HG02884 (cell line): ENCODE results near the gene EML2.

Experiments
- ATAC-seq: cut with Tn5 transposase; IDR thresholded peaks from one replicate; pipeline ENCODE4 v1.9.1; 2021; ENCODE audit warnings: mild to moderate bottlenecking, moderate library complexity; ENCODE audit not compliant: unreplicated experiment

Gene EML2

DNA sequence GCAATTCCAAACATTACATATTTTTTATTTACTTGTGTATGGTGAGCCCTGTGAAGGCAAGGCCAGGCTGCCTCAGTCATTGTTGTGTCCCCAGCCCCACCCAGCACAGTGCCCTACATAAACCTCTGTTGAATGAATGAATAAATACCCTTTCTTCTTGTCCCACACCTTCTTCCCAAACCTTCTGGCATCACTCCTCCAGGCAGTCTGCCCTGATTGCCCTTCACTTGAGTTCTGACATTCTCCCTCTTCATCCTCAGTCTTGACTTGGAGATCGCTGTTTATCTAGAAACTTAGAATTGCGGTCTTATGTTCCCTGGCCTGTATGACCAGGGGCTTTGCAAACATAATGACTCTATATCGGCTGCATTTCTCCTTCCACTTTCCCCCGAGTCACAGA is 49.4 kb downstream of the EML2 start:
- ATAC-seq, result no peak

DNA sequence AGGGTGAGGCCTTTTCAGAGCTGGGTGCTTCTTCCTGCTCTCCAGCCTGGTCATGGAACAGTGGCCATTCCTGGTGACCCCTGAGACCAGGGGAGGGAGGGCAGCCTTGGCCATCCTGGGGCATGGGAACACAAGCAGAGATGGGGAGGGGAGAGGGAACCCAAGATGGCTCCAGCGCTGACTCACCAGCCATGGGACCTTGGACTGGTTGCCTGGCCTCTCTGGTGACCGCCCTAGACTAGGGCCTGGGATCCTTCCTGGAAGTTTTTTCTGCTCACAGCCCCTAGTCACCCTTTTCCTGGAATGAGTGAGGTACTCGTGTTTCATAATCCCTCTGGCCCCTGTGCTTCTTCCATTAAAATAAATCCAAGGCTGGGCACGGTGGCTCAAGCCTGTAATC is 51.3 kb downstream of the EML2 start:
- ATAC-seq, result no peak

DNA sequence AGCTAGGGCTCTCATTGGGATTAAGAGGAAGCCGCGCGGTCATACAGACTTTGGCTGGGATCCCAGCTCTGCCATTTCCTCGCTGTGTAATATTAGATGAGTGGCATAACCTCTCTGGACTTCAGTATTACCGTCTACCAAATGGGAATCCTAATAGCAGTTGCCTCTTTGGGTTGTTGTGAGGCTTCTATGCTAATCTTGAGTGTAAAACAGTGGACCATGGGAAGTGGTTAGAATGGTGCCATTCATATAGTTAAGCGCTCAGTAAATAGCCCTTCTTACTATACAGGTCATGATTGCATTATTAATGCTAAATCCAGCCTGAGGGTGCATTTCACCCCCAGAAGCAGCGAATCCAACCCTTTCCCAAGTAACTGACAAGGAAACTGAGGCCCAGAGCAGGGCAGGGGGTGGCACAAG is 54.0 kb downstream of the EML2 start:
- no peak for ATAC-seq

DNA sequence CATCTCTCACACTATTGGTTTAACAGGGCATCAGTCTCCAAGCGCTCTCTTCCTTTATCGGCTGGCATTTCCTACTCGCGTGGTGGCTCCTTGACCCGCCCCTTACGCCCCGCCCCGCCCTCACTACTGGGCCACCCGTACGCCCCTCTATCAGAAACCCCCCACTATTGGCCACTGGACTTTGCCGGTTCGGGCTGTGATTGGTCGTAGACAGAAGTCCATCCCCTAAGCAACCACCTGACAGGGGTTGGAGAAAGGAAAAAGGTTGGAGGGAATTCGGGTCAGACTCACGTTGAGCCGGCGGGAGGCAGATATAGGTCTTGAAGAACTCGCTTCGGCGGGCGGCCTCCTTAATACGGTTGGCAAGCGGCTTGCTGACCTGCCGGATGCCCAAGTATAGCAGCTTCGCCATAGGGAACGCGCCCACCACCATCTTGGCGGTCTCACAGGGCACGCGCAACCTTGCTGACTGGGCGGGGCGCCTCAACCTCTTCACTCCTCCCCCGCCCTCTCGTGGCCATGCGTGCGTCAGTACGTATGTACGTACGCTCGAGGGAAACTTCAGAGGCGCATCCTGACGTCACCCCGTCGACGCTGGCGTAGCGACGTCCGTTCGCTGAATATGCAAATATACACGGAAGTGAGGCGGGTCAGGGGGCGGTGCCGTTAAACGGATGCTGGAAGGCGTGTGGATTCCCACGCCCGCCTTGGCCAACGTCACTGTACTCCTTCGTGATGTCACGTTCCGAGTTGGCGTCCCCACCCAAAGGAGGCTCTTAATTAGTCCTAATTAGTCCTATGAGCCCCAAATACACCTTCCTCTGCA is 54.7 kb downstream of the EML2 start, which contains the start of gene OPA3:
TSS of gene OPA3 (minus strand) at position 471 of the 826 bp plus-strand sequence. CDS start at position 433, 38 bp downstream.
- ATAC-seq, result peak; percentile 80

DNA sequence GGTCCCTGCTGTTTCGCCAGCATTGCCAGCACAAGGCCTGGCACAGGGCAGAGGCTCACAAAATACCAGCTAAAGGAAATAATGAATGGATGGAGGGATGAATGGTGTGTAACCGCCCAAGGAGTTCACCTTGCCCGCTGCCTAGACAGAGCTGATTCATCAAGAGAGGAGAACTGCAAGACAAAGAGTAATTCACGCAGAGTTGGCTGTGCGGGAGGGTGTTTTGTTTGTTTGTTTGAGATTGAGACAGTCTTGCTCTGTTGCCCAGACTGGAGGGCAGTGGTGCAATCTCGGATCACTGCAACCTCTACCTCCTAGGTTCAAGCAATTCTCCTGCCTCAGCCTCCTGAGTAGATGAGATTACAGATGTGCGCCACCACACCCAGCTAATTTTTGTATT is 57.6 kb downstream of the EML2 start:
- ATAC-seq, result no peak

DNA sequence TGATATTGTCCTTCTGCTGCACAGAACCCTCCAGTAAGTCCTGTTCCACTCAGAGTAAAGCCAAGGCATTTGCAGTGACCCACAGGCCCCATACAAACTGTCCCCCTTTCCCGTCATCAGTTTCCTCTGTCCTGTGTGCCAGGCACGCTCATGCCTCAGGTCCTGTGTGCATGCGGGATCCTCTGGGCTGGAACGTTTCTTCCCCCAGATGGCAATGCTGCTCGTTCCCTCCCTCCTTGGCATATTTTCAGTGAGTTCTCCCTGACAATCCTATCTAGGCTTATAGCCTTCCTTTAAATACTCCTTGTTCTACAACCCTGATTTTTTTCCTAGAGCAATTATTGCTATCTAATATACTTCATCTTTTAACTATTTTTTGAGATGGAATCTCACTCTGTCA is 60.3 kb downstream of the EML2 start:
- ATAC-seq, result no peak

DNA sequence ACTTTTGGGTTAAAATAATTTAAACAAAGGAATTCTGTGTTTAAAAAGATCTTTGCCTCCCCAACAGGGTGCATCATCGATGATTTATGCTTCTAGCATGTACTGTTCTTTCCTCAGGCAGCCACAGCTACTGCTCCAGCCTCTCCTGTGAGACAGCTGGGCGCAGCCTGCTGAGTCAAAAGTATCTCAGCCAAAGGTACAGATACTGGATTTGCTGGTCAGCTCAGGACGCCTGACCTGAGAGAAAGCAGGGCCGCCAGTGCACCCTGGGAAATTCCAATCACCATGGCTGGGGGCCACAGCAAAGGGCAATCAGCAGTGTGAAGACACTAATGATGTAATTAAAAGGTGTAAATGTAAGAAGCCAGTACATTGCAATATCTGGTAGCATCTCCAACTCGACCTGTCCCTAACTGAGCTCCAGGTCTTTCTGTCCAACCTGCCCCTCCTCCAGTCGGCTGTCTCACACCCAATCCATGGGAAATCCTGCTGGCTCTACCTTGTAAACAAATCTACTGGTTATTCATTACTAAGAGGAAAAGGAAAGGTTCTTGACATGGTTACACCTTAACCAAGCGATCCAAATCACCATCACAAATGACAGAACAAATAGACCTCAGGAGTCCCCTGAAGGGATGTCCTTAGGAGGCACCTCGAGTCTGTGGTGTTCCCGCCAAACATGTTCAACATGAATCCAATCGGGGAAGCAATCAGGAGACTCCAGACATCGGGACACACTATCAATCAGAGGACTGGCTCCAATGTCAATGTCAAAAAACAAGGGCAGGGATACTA is 61.9 kb downstream of the EML2 start:
- ATAC-seq, result no peak

DNA sequence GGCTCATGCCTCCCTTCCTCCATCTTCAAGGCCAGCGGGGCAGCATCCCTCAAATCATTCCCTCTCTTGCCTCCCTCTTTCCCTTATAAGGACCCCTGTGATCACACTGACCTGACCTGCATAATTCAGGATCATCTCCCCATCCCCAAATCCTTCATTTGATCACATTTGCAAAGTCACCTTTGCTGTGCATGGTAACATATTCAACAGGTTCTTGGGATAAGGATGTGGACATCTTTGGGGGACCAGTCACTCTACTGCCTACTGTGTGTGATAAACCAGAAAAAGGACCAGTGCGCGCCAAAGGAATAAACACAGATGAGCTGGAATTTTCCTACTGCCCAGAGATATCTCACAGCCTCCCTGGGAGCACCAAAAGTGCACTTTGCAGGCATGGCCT is 62.5 kb downstream of the EML2 start:
- no peak for ATAC-seq

DNA sequence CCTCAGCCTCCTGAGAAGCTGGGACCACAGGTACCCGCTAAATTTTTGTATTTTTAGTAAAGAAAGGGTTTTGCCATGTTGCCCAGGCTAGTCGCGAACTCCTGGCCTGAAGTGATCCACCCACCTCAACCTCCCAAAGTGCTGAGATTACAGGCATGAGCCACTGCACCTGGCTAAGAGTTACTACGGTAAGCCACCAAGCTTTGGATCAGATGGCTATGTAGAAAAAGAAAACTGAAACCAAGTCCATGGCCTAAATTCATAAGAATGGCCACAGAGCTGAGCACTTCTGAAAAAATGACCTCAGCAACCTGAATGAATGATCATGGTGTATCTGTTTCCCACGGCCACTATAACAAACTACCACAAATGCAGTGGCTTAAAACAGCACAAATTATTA is 64.0 kb downstream of the EML2 start:
- no peak for ATAC-seq

DNA sequence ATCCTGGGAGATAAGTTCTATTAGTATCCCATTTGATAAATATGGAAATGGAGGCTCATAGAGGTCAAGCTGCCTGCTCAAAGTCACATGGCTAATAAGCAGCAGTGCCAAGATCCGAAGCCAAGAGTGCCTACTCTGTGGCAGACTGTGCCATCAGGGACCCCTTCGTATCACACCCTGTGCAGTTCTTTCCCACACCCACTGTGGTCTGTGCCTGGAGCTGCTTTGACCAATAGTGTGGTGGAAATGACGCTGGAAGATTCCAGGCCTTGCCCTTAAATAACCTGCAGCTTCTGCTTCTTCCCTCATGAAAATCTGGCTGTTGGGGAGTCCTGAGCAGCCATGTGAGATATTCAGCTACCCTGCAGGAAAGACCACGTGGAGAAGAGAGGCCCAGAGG is 64.7 kb downstream of the EML2 start:
- ATAC-seq, result no peak

DNA sequence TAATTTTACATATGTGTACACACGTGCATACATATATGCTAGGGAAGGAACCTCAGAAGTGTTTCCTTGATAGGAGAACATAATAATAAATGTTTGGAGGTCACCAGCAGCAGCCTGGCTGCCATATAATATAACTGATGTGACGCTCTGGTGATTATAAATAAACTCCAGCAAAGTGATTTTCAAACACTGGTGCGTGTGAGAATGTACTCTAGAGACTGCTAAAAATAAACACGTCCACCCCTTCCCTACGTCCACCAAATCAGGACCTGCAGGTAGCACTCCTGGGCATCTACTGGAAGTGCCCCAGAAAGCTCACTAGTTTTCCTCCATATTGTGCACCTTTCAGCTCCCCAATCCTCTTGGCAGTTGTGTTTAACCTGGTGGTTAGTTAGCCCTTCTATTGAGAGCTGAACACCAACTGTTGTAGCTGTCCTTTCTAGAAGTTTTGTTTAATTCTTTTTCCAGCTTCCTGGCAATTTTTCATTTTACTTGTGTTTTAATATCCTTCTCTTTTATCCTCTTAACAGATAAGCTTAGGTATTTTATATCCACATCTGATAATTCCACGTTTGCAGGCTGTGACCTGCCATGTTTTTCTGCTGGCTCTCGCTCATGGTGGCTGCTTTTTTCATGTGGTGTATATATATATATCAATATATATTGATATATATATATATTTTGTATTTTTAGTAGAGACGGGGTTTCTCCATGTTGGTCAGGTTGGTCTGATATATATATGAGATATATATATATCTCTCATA is 67.6 kb downstream of the EML2 start:
- no peak for ATAC-seq

DNA sequence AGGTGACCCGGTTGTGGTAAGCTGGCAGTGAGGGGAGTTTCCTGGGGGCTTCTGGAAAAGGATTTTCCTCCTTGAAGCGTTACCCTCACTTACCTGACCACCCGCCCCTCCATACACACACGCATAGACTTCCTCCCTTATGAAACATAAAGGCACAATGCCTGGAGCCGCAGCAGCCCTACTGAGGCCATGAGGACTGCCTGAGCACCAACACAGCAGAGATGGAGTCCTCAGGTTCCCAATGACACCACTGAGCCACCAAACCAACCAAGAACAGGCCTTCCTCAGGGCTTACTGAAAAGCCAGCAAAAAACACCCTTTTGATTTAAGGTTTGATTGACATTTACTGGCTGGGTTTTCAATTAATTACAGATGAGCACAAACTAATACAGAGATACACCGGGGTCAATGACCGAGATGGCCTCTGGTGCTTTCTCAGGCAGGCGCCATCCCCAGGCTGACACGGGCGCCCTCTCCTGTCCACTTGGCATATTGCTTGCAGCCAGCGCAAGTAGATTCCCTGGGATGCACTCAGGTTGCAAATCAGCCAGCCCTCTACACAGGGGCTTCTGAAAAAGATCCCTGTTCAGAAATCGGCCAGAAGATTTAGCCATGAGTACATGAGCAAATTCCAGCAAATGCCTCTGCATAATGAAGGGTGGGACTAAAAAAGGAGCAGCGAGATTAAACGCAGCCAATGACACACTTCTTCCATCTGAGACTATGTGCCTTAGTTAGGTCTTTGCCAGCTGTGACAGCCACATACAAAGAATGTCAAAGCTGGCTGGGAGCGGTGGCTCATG is 69.4 kb downstream of the EML2 start:
- no peak for ATAC-seq

DNA sequence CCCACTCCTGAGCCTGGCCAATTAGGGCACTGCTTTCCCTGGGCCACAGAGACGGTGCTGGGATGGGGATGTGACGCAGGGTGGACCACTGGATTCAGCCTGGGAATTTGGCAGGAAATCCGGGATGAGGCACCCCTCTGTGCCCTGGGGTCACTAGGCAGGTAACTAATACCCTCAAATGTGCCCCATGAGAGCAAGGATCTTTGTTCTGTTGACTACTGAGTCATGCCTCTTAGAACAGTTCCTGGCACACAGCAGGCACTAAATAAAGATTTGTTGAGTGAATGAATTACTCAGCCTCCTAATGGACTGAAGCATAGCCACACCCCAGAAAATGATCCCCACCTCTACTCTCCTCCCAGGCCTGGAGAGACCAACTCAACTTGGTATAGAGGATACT is 70.5 kb downstream of the EML2 start:
- no peak for ATAC-seq

DNA sequence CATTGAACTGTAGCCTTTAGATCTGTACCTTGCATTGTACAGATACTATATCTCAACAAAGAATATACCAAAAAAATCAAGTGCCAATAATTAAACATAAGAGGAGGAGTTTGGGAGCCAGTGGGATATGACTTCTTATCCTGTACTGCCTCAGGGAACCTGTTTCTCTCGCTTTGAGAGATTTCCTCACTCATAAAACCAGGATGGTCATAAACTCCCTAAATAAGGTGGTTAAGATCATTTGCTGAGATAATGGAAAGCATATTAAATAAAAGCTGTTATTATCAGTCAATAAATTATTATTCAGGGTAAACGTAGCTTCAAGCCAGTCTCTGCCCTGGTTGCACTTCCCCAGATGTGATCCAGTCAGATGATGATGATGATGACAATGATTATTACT is 71.6 kb downstream of the EML2 start:
- no peak for ATAC-seq

DNA sequence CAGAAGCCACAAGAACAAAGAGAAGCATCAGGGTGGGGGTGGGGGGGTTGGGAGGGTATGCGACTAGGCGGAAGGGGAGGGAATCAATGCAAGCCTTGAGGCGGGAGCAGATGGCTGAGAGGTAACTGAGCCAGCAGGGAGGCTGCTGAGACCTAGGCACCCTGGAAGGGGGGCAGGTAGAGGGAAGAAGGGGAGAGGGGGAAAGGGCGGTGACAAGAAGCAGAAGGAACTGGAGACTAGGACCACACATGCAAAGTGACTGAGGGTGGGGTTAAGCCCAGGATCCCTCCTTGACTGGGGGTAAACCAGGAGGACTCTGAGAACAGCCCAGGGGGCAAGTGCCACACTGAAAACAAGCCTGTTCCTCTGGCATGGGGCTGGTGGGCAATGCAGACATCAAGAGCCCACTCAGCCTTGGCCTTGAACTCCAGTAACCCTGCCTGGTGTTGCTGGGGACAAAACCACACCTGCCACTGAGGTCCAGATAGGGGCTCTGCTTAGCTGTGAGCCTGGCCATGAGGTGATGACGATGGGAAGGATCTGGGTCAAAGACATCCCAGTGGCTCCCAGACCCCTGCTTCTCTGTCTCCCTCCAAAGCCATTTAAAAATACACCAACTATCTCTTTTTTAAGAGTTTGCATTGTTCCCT is 74.9 kb downstream of the EML2 start:
- no peak for ATAC-seq

DNA sequence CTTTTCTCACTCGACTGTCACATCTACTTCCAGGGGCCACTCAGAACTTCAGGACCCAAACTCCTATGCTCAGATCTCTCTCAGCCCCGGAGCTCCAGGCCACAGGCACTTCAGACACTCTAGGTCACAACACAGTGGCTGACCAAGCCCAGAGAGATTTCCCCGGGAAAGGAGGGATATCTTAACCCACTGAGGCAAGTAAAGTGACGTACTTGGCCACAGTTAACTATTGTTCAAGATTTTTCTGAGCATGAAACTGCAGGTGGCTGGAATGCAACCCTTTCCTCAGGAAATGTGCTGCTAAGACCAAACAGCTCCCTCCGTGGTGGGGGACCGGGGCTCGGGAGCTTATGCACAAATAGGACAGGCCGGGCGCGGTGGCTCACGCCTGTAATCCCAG is 78.5 kb downstream of the EML2 start:
- no peak for ATAC-seq

DNA sequence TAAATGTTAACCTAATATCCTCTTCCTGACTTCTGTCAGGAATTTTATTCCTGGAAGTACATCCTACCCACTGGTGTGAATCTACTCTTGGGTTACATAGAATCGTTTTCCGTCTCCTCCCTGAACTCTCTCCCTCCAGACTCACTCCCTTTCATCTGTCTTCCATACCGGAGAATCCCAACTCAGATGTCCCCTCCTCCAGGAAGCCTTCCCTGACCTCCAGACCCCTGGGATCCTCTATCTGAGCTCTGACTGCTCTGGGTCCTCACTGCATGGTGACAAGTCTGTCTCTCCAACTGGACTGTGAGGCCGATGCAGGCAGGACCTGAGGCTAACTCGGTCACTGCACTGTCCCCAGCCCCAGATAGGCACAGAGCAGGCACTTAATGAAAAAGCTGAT is 79.2 kb downstream of the EML2 start:
- ATAC-seq, result no peak
